GM12878 (cell line): ENCODE data around the gene SNN. TPM values are rescaled to one million over a fixed set of nuclear protein-coding genes. Genes with fewer than 3 reads are reported as not detected.
A peak's percentile ranks its signal among the peaks of the same experiment; 100 is the strongest.

Experiments used
- ATAC-seq: fragments of 200-7000 bp; cut with Tn5 transposase; 3 replicates; pipeline ENCODE4 v1.9.1; 2020; ENCODE audit warnings: mild to moderate bottlenecking, moderate library complexity
- BruUV-seq: library from RNA; stranded (reverse); fragments of 400-500 nt; replicated peaks from 2 replicates; lab custom pipeline; 2021; lab: Mats Ljungman, UMichigan
- CTCF ChIA-PET: fragments of 300-600 bp; sonication (Branson Sonifier 250); formaldehyde crosslinking; extraction: SDS; loops from one replicate; lab custom pipeline; 2021; ENCODE audit warnings: inconsistent platforms; lab: Yijun Ruan, JAX
- POLR2A ChIA-PET: fragments of 350-600 bp; formaldehyde crosslinking; extraction: SDS; loops from one replicate; lab custom pipeline; 2021; ENCODE audit warnings: inconsistent platforms; lab: Charles Lee
- RAD21 ChIA-PET: fragments of 300-600 bp; sonication (Branson Sonifier 250); formaldehyde crosslinking; loops from one replicate; lab custom pipeline; 2023; ENCODE audit warnings: antibody characterized with exemption; ENCODE audit not compliant: unreplicated experiment; lab: Charles Lee
- SMC1A ChIA-PET: fragments of 300-600 bp; sonication (Branson Sonifier 250); formaldehyde crosslinking; loops from one replicate; lab custom pipeline; 2023; ENCODE audit not compliant: unreplicated experiment, uncharacterized antibody; lab: Charles Lee
- DNase-seq: peaks from one replicate; pipeline ENCODE4 v3.0.0-alpha.2; 2011; ENCODE audit warnings: low read depth, low spot score
- FAIRE-seq: peaks from 3 replicates; lab custom pipeline; 2011; peaks lifted over from hg19 to GRCh38; lab: Jason Lieb, UNC
- H2AFZ ChIP-seq: 2 replicates; pipeline ENCODE4 v1.6.0; 2011; ENCODE audit warnings: low read depth, low read length, control low read depth; ENCODE audit not compliant: control insufficient read depth
- H3K27ac ChIP-seq: 2 replicates; pipeline ENCODE4 v1.5.1; 2011; ENCODE audit warnings: control low read depth; ENCODE audit not compliant: control insufficient read depth, insufficient read depth
- H3K27me3 ChIP-seq, 2 experiments: replicated peaks in 1 of 2; 2 replicates each; pipeline versions ENCODE4 v1.6.0 to v1.6.1; 2011; ENCODE audit warnings: low read length in 1 of 2; ENCODE audit not compliant: control insufficient read depth in 2 of 2, insufficient read depth in 2 of 2
- H3K36me3 ChIP-seq, 2 experiments: 2 replicates each; pipeline ENCODE4 v1.5.1; 2011; ENCODE audit warnings: low read length in 1 of 2; ENCODE audit not compliant: control insufficient read depth in 2 of 2, insufficient read depth in 2 of 2
- H3K4me1 ChIP-seq: 2 replicates; pipeline ENCODE4 v1.6.1; 2011; ENCODE audit warnings: mild to moderate bottlenecking, low read length, moderate library complexity, mixed read lengths; ENCODE audit not compliant: control insufficient read depth, insufficient read depth
- H3K4me2 ChIP-seq: 2 replicates; pipeline ENCODE4 v1.6.0; 2011; ENCODE audit warnings: control low read depth; ENCODE audit not compliant: control insufficient read depth, insufficient read depth
- H3K4me3 ChIP-seq: fragments of 200-600 bp; sonication (generic); 2 replicates; pipeline ENCODE4 v1.5.1; 2016
- H3K79me2 ChIP-seq: 2 replicates; pipeline ENCODE4 v1.6.0; 2011; ENCODE audit warnings: low read length; ENCODE audit not compliant: control insufficient read depth, insufficient read depth
- H3K9ac ChIP-seq: 2 replicates; pipeline ENCODE4 v1.8.0; 2011; ENCODE audit warnings: low read length, control low read depth, mixed read lengths; ENCODE audit not compliant: control insufficient read depth, insufficient read depth
- H3K9me3 ChIP-seq: replicated peaks from 3 replicates; pipeline ENCODE4 v1.5.1; 2011; ENCODE audit warnings: mild to moderate bottlenecking, low read length; ENCODE audit not compliant: control insufficient read depth, insufficient read depth
- H4K20me1 ChIP-seq: 2 replicates; pipeline ENCODE4 v1.6.0; 2011; ENCODE audit not compliant: control insufficient read depth, insufficient read depth
- BACH1 ChIP-seq: fragments of 450-650 bp; IDR thresholded peaks from 2 replicates; pipeline ENCODE4 v1.6.1; 2017; ENCODE audit warnings: mild to moderate bottlenecking, borderline replicate concordance
- CREB1 ChIP-seq: IDR thresholded peaks from 2 replicates; pipeline ENCODE4 v1.6.1; 2012; ENCODE audit warnings: low read depth, mild to moderate bottlenecking, inconsistent platforms
- FOXK2 ChIP-seq: fragments of 450-650 bp; IDR thresholded peaks from 2 replicates; pipeline ENCODE4 v1.6.1; 2017; ENCODE audit warnings: mild to moderate bottlenecking, moderate library complexity
- IRF3 ChIP-seq: fragments of 450-650 bp; IDR thresholded peaks from 2 replicates; pipeline ENCODE4 v1.6.1; 2014; ENCODE audit warnings: mild to moderate bottlenecking
- NR2F1 ChIP-seq: fragments of 450-650 bp; conservative IDR thresholded peaks from 2 replicates; pipeline ENCODE4 v1.6.1; 2017; ENCODE audit warnings: mild to moderate bottlenecking
- PML ChIP-seq: IDR thresholded peaks from 2 replicates; pipeline ENCODE4 v1.6.1; 2012; ENCODE audit warnings: low read length, inconsistent platforms
- RAD51 ChIP-seq: fragments of 450-650 bp; IDR thresholded peaks from 2 replicates; pipeline ENCODE4 v1.6.1; 2016; ENCODE audit warnings: moderate library complexity, mild to moderate bottlenecking, inconsistent platforms
- ZBED1 ChIP-seq: IDR thresholded peaks from 2 replicates; pipeline ENCODE4 v1.6.1; 2016; ENCODE audit warnings: borderline replicate concordance
- ZNF592 ChIP-seq: fragments of 450-650 bp; IDR thresholded peaks from 2 replicates; pipeline ENCODE4 v1.6.1; 2017; ENCODE audit warnings: mild to moderate bottlenecking, moderate library complexity
- WGBS: methylation state at CpG from one replicate; pipeline ENCODE4 v1.1.6; 2016; ENCODE audit warnings: low lambda C conversion rate; ENCODE audit not compliant: insufficient replicate concordance, insufficient coverage; ENCODE audit errors: missing lambda C conversion rate; 5-methylcytosine and 5-hydroxymethylcytosine counted together
- in situ Hi-C: fragments of 300-500 bp; cut with MboI; formaldehyde crosslinking; loops from 9 replicates; pipeline ENCODE4 v1.14.3; 2018; ENCODE audit warnings: mixed read lengths
- intact Hi-C: fragments of 100-400 bp; cut with micrococcal nuclease; formaldehyde crosslinking; loops from one replicate; pipeline ENCODE4 v1.14.2; 2022; ENCODE audit not compliant: unreplicated experiment
- polyA plus RNA-seq, 11 experiments: library from polyadenylated mRNA; depleted of rRNA in 4 of 11; unstranded in 6 of 11; stranded (reverse) in 5 of 11; fragments of >200 nt; fragmentation: Nextera tagmentation in 4 of 11; fragmentation: Illumina TruSeq in 1 of 11; extraction: Ambion mirVana in 4 of 11; extraction: Trizol in 1 of 11; gene quantifications; 1 replicate in 1 of 11; 2 replicates in 10 of 11; pipeline versions ENCODE4 v1.2.1 to v1.2.3, GENCODE V29; 2011 to 2016; ENCODE audit warnings: inconsistent platforms in 2 of 11, missing spikeins in 2 of 11, low read depth in 1 of 11
- total RNA-seq, 4 experiments: library from RNA; depleted of rRNA in 3 of 4; stranded (reverse); fragments of >200 nt in 3 of 4; fragmentation: Illumina TruSeq in 1 of 4; extraction: Trizol in 1 of 4; gene quantifications; 2 replicates each; pipeline versions ENCODE4 v1.2.1 to v1.2.3, GENCODE V29; 2013 to 2021

SNN gene
- total and polyA plus RNA-seq, 10 of the 15 experiments (the other 5 are each of a cell fraction or from before 2014, with no cell fraction given), result 2.2 to 43.4 (median 27.8) TPM

- WGBS, result 97% methylated on average over 2 of the region's 2 CpGs
- peaks cover 44% of the 10 kb centered on the region for H3K4me1 ChIP-seq
- no peak overlapping the region for H3K27ac ChIP-seq
- RAD21 ChIA-PET, result interaction anchor here (0.5 to 3.1 kb wide), 5 partner anchors 17 to 212 kb away, joined by 3 to 21 read pairs (median 4); no protein-coding TSS in a partner anchor
- H3K4me2 ChIP-seq, result peak overlapping the region; percentile 93
- SMC1A ChIA-PET, result interaction anchor here (0.7 to 1.7 kb wide), 2 partner anchors 17 to 44 kb away, joined by 4 to 7 read pairs; no protein-coding TSS in a partner anchor
- no peak overlapping the region for H2AFZ ChIP-seq
- no TSS peak for BruUV-seq
- peaks cover 10% of the 10 kb centered on the region for H4K20me1 ChIP-seq
- intact Hi-C loops (loop anchor here (5.0 kb wide), 1 partner anchor 89 kb away; no protein-coding TSS in a partner anchor), in situ Hi-C loops (loop anchor here (25.0 kb wide), 1 partner anchor 709 kb away; no protein-coding TSS in a partner anchor)
- POLR2A ChIA-PET, result interaction anchor here (0.6 to 7.1 kb wide), 3 partner anchors 10 to 17 kb away, joined by 4 to 75 read pairs (median 39); no protein-coding TSS in a partner anchor
- no peak overlapping the region for H3K9ac ChIP-seq
- TF ChIP-seq PML (no peak), BACH1 (0 out of 2 replicates have a peak, but pooled peaks have one; percentile 4)
- peak overlapping the region; percentile 59; the same call in 1 of the 2 replicates for H3K4me3 ChIP-seq
- no peaks in the 10 kb centered on the region for H3K9me3 ChIP-seq
- CTCF ChIA-PET, result no interaction called here
- no peaks in the 10 kb centered on the region for H3K27me3 ChIP-seq
- DNase-seq (no peak), ATAC-seq (no peak), FAIRE-seq (no peak)
- H3K36me3 ChIP-seq, result peaks cover 7 to 8% of the 10 kb centered on the region in 2 experiments; a peak in 3 of 4 replicates
- peaks cover 48% of the 10 kb centered on the region for H3K79me2 ChIP-seq
Measured at GRCh38 chr16:11671271-11671670, 3.0 kb downstream of the SNN start.

- Histone ChIP-seq H3K9me3 (no peaks in the 10 kb centered on the region), H3K79me2 (peaks cover 48% of the 10 kb centered on the region), H3K9ac (no peak overlapping the region; the same call in 1 of the 2 replicates), H3K4me1 (peaks cover 48% of the 10 kb centered on the region), H3K27me3 (no peaks in the 10 kb centered on the region), H3K36me3 (peaks cover 8 to 10% of the 10 kb centered on the region in 2 experiments; a peak in 3 of 4 replicates), H2AFZ (no peak overlapping the region), H4K20me1 (peaks cover 10% of the 10 kb centered on the region), H3K4me3 (peak overlapping the region; percentile 59; the same call in 1 of the 2 replicates), H3K4me2 (peak overlapping the region; percentile 93), H3K27ac (0 out of 2 replicates have a peak overlapping the region, but pooled peaks have one; percentile 10)
- intact Hi-C loops (loop anchor here (5.0 kb wide), 1 partner anchor 89 kb away; no protein-coding TSS in a partner anchor), in situ Hi-C loops (loop anchor here (25.0 kb wide), 1 partner anchor 709 kb away; no protein-coding TSS in a partner anchor)
- DNase-seq (no peak), ATAC-seq (no peak), FAIRE-seq (no peak)
- BruUV-seq, result no TSS peak
- 100% methylated on average over 7 of the region's 8 CpGs for WGBS
- ChIA-PET POLR2A (interaction anchor here (0.6 to 7.1 kb wide), 3 partner anchors 9 to 17 kb away, joined by 4 to 75 read pairs (median 39); no protein-coding TSS in a partner anchor), RAD21 (interaction anchor here (1.1 to 1.2 kb wide), 2 partner anchors 17 to 110 kb away, joined by 3 to 4 read pairs; no protein-coding TSS in a partner anchor), CTCF (no interaction called here), SMC1A (interaction anchor here (0.7 to 1.7 kb wide), 2 partner anchors 16 to 44 kb away, joined by 4 to 7 read pairs; no protein-coding TSS in a partner anchor)
- TF ChIP-seq ZBED1, result no peak
- TF ChIP-seq FOXK2, result no peak
- TF ChIP-seq ZNF592, result no peak
- TF ChIP-seq NR2F1, result no peak
- no peak for TF ChIP-seq IRF3
- TF ChIP-seq RAD51, result no peak
- TF ChIP-seq CREB1, result no peak
Measured at GRCh38 chr16:11671676-11672075, 3.4 kb downstream of the SNN start.
